Stimulated activated CD8-positive, alpha-beta memory T cell treated with anti-CD3 and anti-CD28 coated beads, Interleukin-4, amount 100 ng/mL, for 1 hour (primary cell): ENCODE measurements around the gene PLEKHF1.

Source experiments
- DNase-seq, 2 donors: peaks; one replicate each; pipeline ENCODE4 v3.0.0-alpha.2; 2020; ENCODE audit warnings: low read depth in 2 of 2, low spot score in 1 of 2

The PLEKHF1 gene

DNA sequence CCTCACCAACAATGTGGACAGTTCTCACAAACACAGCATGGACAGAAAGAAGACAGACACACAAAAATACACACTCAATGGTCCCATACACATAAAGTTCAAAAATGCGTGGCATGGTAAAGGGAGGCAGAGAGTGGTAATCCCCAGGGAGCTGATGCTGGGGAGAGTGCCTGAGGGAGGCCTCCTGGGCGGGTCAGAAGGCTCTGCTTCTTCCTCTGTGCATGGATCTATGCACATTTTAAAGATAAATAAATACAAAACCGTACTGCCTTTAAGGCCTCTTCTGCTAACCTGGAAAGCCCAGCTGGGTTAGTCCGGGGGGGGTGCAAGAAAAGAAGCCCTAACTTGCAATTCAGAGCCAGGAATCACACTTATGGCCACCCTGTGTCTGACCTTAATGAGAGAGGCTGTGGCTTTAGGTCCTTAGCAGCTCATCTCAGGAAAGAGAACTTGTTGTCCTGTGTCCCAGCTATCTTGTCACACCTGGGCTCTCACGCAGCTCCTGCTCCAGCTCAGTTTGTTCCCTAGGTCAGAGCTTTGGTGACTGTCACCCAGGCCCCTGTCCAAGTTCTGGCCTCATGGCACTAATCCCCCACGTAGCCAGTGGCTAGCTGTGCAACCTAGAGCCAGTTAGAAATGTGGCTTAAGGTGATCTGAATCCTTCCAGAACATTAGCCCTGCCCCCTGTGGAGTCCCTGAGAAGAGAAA, 30.7 kb upstream of the PLEKHF1 start:
- no peak for DNase-seq

DNA sequence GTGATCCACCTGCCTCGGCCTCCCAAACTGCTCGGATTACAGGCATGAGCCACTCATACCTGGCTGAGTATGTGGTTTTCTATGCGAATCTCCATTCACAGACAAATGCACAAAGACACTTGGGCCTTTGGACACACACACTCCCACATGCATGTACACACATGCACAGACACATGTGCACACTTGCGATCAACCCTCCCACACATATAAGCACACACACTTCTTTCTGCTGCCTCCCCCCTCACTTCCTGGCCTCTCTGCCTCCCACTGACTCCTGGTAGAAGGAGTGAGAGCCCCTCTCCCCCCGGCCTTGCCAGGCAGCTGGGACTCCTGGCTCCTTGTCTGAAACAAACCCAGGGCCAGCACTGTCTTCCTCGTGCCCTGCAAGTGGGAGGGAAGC, 29.3 kb upstream of the PLEKHF1 start:
- no peak for DNase-seq

DNA sequence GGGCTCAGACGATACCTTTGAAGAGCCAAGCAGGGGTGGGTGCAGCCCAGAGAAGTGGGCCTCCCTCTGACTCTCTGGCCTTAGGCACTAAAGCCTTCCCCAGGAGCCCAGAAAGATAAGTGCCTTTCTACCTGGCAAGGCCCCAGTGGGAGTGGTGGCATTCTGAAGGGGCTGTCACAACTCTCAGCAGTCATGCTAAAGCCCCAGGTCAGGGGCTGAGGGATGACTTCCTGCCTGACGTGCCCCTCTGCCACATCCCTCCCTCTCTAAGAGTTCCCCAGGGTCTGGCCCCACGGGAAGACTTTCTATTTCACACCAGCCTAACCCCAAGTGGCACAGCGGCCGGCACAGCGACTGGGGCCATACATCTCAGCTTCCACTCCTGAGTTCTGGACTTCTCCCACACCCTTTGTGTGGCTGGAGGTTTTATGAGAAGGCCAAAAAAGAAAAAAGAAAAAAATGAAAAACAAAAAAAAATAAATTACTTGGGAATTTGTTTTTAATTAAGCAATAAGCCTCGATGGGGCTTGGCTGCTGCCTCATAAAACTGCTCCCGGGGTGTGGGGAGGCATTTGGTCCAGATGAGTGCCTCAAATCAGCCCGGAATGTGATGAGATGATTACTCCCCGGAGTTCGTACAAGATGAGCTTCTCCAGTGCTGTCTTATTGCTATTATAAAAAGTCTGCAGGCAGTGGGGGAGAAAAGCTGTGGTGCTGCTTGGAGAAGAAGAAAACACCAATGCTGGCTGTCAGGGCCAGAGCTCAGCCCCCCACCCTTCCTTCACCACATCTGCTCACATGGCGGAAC, 28.5 kb upstream of the PLEKHF1 start:
- no peak for DNase-seq

DNA sequence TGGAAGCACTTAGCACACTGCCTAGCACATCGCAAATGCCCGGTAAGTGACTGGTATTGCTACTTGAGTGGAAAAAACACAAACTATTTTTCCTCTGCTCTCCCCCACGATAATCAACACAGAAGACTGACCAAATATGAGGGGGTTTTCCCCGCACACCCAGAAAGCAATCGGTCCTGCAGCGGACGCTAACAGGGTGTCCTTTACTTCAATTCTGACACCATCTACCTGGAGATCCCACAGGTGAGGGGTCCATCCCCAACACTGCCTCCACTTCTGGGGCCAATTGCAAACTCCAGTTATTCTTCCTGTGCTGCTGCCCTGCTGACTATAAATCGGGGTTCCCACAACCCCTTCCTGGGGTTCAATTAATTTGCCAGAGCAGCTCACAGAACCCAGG, 26.2 kb upstream of the PLEKHF1 start:
- DNase-seq = no peak

DNA sequence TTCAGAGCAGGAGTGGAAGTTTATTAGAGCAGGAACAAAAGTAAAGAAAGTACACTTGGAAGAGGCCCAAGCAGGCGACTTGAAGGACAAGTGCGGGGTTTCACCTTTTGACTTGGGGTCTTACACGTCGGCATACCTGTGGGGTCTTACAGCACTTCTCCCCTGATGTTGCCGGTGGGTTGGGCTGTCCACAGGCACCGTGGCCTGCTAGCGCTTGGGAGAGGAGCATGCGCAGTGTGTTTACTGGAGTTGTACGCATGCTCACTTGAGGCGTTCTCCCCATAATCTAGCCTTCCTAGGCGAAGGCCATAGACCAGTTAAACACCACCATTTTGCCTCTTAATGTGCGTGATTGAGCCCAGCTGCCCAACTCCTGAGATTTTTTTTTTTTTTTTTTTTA, 25.0 kb upstream of the PLEKHF1 start:
- no peak for DNase-seq

DNA sequence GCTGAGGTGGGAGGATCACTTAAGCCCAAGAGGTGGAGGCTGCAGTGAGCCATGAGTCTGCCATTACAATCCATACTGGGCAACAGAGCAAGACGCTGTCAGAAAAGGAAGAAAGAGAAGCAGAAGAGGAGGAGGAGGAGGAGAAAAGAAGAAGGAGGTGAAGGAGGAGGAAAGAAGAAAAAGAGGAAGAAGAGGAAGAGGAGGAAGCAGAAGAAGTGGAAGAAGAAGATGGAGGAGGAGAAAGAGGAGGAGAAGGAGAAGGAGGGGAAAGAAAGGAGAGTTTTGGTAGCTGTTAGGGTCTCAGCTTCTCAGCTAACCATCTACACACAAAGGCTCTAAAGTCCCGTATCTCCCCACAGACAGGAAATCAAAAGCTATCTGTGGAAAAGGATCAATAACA, 23.7 kb upstream of the PLEKHF1 start:
- DNase-seq = no peak

DNA sequence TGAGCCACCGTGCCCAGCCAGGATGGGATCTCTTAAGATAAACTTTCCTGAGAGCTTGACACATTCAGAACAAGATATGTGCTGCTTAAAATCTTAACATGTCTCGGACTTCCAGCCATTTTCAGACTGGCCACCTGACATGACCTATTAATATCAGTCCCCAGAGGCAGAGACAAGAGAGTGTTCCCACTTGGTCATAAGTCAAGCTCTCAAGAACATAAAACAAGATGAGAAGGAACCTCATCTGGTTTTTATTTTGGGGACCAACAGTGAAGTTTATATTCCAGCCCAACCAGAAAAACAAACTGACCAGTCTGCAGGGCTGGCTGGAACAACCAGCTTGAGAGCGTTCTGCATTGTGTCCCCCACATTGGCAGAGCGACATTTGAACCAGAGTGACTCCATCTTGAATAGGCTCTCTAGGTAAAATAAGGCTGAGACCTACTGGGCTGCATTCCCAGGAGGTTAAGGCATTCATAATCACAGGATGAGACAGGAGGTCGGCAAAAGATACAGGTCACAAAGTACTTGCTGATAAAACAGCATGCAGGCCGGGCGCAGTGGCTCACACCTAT, 21.8 kb upstream of the PLEKHF1 start:
- DNase-seq = no peak

DNA sequence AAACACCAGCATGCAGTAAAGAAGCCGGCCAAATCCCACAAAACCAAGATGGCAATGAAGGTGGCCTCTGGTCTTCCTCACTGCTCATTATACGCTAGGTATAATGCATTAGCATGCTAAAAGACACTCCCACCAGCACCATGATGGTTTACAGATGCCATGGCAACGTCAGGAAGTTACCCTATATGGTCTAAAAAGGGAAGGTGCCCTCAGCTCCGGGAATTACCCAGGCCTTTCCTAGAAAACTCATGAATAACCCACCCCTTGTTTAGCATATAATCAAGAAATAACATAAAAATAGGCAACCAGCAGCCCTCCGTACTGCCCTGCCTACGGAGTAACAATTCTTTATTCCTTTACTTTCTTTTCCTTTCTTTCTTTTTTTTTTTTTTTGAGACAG, 21.1 kb upstream of the PLEKHF1 start:
- no peak for DNase-seq

DNA sequence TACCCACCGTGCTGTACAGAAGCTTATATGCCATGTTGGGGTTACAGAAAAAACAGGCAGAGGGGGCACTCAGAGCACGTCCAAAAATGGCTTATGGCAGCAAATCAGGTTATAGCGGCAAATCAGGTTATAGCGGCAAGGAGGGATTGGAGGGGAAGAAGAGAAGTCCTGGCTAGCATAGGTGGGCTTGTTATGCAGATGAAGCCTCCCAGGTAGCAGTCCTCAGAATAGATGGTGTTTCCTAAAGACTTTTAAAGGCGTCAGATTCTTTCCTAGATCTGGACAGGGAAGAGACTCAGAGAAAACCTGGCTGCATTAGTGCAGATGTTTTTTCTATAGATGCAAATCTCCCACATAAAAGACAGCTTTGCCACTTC, 19.8 kb upstream of the PLEKHF1 start:
- no peak for DNase-seq

DNA sequence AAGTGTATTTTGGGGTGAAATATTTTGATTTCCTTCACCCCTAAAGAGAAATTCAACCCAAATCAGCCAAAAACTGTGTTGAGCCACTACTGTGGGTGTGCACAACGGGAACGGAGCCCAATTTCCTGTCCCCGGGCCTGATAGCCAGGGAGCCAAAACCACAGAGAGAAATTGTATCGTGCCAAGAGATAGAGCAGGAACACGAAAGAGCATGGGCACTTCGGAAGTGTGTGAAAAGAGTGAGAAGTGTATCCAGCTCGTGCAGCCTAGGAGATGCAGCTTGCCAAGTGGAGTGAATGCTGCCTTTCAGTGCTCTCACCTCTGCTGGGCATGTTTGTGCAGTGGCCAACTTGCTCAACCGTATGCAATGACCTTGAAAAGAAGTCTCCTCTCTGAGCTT, 19.4 kb upstream of the PLEKHF1 start:
- DNase-seq = no peak

DNA sequence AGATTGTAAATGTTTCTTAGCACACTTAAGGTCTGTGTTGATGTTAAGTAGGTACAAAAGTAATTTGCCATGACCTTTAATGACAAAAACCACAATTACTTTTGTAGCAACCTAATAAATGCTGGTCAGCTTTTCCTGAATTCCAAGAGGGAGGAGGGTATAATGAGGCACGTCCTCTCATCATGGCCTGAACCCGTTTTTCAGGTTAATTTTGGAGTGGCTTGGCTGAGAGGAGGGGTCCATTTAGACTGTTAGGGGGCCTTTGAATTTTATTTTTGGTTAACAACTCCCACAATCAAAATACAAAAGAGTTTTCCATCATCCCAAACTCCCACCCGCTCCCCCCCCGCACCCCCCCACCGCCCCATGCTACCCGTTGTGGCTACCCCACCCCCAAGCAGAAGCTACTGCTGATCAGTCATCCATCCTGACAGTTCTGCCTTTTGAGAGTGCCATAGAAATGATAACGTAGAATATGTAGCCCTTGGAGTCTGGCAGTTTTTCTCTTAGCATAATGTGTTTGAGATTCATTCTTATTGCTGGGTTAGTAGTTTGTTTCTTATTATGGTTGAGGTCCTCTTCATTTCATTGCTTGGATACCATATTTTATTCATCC, 14.4 kb upstream of the PLEKHF1 start:
- DNase-seq = no peak

DNA sequence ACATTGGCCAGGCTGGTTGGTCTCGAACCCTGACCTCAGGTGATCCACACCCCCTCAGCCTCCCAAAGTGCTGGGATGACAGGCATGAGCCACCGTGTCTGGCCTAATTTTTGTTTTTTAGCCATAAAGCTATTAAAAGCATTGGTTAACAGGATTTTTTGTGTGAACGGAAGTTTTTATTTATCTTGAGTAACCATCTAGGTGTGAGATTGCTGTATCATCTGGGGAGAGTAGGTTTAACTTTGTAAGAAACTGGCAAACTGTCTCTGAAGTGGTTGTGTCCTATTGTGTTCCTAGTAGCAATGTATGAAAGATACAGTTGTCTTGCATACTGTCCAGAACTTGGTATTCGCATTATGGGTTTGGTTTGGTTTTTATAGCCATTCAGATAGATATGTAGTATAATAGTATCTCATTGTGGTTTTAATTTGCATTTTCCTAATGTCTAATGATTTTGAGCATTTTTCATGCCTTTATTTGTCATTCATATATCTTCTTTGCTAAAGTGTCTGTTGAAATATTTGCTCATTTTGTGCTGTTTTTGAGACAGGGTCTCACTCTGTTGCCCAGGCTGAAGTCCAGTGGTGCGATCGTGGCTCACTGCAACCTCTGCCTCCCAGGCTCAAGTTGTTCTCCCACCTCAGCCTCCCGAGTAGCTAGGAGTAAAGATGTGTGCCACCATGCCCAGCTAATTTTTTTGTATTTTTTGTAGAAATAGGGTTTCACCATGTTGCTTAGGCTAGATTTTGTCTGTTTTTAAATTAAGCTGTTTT, 13.5 kb upstream of the PLEKHF1 start:
- DNase-seq = no peak

DNA sequence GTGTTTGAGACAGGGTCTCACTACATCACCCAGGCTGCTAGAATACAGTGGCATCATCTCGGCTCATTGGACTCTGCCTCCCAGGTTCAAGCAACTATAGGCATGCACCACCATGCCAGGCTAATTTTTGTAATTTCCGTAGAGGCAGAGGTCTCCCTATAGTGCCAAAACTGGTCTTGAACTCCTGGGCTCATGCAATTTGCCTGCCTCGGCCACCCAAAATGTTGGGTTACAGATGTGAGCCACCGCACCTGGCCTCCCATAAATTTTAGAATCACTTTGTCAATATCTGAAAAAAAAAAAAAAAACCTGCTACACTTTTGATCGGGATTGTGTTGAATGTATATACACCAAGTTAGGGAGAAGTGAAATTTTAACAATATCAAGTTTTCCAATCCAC, 11.9 kb upstream of the PLEKHF1 start:
- DNase-seq = no peak

DNA sequence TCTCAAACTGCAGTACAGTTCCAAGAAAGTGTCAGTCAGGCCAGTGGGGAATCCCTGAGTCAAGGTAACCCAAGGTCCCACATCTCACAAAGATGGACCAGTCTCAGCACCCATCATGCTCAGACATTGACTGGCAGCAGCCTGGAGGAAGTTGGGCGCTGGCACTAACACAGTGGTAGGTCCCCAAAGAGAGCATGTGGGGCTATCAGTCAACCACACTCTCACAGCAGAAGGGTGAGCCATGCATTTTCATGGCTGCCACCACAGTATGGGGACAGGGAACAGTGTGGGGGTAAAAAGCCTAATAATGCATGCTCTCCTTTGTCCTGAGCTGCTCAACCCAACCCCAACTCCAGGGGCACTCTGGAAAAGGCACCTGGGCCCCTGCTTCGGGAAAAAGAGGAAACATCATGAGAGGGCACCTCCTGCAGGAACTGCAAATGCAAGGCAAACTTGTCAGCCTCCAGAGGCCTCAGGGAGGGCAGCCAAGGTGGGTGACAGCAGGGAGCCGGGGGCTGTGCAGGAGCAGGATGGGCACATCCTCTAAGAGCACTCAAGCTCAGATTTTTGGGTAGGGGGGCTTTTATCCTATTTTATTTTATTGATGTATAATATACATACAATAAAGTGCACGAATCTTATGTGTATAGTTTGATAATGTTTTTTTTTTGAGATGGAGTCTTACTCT, 9.5 kb upstream of the PLEKHF1 start:
- DNase-seq = no peak

DNA sequence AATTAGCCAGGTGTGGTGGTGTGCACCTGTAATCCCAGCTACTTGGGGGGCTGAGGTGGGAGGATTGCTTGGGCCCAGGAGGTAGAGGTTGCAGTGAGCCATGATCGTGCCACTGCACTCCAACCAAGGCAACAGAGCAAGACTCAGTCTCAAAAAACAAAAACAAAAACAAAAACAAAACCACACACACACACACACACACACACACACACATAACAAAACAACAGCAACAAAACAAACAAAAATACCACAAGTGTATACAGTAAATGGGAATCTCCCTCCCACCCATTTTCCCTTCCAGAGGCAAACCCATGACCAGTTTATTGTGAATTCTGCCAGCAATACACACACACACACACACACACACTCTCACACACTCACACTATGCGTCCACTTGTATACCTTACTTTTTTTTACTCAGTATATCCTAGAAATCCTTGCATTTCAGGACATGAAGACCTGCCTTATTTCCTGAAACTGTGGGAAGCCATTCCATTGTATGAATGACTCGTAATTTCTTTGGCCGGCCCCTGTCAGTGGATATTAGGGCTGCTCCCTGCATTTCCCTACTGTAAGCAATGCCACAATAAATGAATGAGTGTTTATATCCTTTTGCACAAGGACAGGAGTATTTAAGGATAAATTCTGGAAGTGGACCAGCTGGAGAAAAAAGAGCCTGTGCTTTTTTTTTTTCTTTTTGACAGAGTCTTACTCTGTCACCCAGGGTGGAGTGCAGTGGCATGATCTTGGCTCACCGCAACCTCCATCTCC, 6.9 kb upstream of the PLEKHF1 start:
- DNase-seq = no peak

DNA sequence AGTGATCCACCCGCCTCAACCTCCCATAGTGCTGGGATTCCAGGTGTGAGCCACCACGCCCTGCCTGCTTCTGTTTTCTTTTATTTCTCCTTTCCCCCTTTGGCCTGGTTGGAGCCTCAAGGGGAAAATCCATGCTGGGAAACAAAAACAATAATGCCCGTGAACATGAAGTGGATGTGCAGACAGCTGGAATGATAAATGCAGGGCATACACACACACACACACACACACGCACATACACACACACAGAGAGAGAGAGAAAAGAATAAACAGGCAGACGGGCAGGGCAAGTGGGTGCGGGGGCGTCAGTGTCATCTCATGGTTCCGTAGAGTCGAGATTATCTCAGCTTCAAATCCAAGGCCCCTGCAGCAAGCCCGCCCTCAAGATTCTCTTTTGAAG, 4.4 kb upstream of the PLEKHF1 start:
- DNase-seq = no peak

DNA sequence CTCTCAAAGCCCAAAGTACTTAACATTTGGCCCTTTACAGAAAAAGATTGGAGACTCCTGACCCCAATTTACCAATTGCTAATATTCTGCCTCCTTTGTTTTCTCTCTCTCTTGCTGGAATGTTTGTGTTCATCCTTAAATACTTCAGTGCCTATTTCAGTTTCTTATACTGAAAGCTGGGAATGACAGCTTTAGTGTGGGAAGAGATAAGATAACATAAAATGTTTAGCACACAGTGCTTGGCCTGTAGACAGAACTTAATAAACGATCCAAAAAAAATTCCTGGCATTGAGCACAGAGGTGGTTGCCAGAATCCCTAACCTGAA, 3.0 kb upstream of the PLEKHF1 start:
- no peak for DNase-seq

DNA sequence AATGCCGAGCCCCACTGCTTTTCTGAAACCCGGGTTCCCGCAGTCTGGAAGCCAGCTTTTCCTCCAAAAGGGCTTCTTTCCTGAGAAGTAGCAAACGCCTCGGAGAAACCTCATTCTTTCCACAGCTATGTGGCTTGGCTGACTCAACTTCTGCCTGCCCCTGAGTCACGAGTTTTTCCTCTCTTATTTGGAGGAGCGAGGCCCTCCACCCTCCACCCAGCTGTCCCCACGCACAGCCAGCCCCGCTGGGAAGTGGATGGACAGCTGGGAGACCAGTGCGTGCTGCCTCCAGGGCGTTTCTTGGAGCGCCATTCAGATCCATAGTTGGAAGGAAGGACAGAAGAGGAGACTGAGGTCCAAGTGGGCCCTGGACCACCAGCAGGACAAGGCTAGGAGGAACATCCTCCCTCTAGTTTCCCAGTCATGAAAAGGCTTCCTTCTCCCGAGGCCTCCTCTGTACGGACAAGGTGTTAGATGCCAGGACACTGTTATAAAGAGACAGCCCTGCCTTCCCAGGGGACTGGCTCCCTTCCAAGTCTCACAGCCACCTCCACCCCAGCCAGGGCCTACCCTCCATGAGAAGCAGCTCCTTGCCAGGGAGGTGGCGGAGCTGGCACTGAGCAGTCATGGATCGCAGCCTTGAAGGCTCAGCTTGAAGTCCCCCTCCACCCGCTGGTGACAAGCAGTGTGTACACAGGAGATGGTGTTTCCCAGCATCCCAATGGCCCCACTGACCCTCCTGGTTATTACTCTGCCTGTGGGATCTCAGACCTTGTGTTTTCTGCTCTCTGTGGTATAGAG, 2.5 kb upstream of the PLEKHF1 start:
- DNase-seq = no peak
